NCI-H1105 treated with DMSO at 0.1 percent for 48 hours (cell line): ENCODE measurements around the gene SNRNP25.
"Not testable (repeated sequence)": the region's sequence is repeated elsewhere in the genome, so short reads cannot be mapped to it uniquely, and the experiment has no call there.

Experiments used
- DNase-seq: peaks from one replicate; lab custom pipeline; 2025; lab: John Stamatoyannopoulos, UW

The SNRNP25 gene

DNA sequence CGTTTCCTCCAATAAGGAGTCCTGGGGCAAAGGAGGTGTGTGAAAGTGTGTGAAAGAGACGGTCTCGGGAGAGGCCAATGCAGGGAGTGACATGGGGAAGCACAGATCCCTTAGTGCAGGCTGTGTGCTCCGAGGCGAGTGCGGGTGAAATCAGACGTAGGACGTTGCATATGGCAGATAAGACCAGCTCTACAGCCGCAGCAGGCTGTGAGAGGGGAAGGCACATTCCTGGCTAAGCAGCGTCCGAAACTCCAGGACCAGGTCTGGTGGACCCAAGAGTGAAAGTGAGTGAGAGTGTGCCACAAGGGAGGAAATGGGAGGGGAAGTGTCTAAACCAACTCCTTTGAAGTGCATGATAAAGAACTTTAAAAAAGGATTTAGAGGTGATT, 11.6 kb upstream of the SNRNP25 start:
- DNase-seq, result no peak

DNA sequence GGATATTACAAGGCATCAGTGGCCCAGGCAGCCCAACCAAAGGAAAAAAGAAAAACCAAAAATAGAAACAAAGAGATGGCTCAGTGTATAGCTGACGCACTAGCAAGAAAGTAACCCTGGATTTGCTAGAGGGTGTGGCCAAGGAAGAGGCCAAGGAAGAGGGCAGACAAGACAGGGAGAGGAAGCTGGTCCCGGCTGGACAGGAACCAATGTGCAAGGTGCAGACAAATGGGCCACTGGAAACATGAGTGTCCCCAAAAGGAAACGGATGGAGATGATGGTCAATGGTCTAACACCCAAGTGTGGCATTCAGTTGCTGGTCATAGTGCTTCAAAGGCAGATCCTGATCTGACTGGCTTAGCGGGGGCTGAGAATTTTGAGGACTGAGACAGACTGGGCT, 10.9 kb upstream of the SNRNP25 start:
- DNase-seq, result no peak

DNA sequence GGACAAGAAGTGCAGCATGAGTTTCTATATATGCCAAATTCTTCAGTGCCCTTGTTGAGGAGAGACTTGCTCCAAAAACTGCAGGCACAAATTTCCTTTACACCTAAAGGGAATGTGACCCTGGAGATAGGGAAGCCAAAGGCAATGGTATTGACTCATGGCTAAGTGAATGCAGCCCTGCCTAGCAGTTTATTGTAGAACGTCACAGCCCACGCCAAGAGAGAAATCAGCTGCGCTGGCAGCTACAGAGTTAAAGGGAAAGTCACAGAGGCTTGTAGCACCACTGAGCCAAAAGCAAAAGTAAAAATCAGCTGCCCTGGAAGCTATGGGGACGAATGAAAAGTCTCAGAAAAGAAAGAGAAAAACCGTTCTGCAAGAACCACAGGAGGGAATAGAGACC, 10.3 kb upstream of the SNRNP25 start:
- no peak for DNase-seq

DNA sequence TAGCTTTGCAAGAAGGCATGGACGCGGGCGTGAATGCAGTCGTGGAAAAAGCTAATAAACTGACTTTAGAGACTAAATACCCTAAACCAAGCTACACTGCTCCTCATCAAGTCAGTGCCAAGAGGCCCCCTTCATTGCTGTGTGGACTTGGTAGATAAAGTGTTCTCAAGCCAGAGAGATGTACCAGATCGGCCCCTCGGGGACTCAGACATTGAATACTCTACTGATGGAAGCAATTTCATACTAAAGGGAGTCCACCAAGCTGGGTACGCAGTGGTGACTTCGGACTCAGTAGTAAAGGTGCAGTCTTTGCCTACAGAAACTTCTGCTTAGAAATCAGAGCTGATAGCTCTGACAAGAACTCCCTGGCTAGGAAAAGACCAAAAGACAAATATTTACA, 9.0 kb upstream of the SNRNP25 start:
- DNase-seq, result no peak

DNA sequence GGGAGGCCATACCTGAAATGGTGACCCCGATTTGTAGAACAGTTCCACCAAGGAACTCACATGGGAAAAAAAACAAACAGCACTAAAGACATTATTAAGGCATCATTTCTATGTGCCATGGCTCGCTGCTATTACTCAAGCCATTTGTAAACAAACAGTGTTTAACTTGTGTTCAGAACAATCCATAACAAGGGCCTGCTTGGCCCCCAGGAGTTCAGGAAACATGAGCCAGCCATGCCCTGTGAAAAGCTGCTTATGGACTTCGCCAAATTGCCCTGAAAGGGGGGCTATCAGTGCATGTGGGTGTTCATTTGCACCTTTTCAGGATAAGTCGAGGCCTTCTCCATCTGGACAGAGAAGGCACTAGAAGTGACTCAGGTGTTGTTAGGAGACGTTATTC, 8.2 kb upstream of the SNRNP25 start:
- DNase-seq, result no peak

DNA sequence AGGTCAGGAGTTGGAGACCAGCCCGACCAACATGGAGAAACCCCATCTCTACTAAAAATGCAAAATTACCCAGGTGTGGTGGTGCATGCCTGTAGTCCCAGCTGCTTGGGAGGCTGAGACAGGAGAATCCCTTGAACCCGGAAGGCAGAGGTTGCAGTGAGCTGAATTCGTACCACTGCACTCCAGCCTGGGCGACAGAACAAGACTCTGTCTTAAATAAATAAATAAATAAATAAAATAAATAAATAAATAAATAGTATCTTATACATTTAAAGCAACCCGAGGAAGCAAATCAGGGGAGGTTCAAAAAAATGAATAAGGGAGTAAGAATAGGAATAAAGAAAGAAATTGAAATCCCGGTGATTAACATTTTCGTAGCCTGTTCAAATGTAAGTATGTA, 7.1 kb upstream of the SNRNP25 start:
- DNase-seq, result not testable (repeated sequence)

DNA sequence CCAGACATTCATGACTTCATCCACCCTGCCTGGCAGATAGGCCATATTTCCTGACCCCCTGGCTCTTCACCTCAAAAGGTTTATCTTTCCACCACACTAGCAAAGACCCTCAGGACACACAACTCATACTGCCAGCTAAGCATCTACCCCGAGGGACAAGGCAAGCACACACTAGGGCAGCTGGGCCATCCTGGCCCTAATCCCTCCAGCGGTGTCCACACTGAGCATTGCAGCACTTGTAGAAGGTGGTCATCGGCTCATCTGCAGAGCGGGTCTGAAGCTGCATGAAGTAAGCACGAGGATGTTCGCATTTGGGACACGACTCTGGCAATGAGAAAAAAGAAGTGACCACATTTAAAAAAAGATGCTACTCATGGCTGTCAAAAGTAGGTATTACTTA, 6.4 kb upstream of the SNRNP25 start:
- DNase-seq, result no peak

DNA sequence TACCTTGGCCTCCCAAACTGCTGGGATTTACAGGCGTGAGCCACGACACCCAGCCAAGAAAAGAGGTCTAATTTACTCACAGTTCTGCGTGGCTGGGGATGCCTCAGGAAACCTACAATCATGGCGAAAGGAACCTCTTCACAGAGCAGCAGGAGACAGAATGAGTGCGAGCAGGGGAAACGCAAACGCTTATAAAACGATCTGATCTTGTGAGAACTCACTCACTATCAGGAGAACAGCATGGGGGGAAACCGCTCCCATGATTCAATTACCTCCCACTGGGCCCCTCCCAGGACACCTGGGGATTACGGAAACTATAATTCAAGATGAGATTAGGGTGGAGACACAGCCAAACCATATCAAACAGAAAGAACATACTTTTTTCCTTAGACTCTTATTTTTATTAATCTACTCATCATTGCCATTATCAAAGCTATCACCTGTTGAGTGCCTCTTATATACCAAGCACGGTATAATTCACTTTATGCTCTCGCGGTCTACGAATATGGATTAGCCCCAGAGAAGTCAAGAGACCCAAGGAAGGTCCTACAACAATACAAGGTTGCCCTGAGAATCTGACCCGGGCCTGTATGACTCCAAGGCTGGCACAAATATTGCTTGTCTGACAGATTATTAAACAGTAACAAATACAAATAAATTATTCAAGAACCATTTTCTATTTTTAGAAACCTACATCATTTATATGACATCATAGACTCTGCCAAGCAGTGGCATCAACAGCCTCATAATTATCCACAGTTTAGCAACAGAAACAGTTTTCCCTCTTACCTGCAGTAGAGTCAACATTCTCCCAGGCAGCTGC, 2.6 kb upstream of the SNRNP25 start:
- DNase-seq, result no peak

DNA sequence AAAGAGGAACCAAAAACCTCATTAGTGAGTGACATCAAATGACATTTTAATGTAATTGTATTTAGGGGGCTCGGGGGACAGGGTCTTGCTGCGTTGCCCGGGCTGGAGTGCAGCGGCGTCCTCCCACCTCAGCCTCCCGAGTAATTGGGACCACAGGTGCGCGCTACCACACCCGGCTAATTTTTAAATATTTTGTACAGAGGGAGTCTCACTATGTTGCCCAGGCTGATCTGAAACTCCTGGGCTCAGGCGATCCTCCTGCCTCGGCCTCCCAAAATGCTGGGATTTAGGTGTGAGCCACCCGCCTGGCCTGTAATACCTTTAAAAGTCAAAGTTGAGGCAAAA, 581 bp downstream of the SNRNP25 start:
- no peak for DNase-seq

DNA sequence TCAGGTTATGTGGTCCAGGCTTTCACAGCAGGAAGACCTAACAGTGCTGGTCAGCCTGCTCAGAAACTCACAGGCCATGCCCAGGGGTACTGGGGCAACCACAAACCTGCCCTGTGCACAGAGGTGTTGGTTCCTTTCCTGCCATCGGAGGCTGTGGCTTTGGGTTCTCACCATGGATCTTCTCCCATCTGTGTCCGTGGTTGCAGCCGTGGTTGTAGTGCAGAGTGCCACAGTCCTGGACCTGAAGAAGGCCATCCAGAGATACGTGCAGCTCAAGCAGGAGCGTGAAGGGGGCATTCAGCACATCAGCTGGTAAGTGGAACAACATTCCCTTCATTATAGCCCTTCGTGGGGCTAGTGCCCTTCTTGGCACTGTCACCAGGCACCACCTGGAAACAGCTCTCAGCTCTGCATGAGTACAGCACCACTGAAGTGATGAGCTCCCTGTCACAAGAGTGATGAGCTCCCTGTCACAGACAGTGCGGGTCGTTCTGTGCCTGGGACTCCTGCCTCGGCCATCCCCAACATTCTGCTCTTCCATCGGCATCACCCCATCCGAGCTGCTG, 2.0 kb downstream of the SNRNP25 start:
- DNase-seq, result no peak

DNA sequence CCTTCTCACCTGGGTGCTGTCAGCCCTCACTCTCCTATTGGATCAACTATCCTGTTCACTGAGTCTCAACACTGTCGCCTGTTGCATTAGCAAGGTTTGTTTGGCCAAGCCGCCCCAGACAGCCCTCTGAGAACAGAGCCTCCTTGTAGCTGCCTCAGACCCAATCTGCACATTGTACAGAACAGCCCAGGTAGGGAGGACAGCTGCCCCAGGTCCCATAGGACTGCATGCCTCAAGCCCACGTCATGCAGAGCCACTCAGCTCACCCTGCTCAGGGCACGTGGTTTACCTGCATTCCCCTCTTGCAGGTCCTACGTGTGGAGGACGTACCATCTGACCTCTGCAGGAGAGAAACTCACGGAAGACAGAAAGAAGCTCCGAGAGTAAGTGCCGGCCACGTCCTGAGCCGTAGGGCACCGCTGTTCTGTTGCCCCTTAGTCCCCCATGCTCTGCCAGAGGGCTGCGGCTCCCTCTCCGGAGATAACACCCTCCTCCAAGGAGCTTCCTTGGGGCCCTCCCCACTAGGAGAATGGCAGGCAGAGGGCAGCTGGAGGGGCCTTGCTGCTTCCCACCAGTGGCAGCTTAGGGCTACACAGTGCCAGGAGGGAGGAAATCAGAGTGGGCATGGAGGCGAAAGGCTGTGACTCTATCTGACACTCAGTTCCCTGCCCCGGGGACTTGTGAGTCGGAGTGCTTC, 2.8 kb downstream of the SNRNP25 start:
- no peak for DNase-seq

DNA sequence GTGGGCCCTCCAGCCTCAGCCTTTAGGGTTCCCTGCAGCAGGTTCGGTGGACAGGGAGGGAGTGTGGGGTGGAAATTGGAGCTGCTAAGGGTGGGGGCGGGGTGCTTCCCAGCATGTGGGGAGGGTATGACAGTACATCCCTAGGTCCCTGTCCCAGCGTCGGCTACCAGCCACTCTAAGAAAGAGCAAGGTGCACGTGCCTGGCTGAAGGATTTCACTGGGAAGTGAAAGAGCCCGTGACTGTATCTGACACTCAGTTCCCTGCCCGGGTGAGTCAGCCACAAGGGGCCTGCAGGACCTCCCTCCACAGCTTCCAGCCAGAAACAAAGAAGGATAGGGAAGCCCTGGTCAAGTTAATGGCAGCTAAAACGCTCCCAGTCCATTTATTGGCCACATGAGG, 4.1 kb downstream of the SNRNP25 start:
- DNase-seq, result no peak

DNA sequence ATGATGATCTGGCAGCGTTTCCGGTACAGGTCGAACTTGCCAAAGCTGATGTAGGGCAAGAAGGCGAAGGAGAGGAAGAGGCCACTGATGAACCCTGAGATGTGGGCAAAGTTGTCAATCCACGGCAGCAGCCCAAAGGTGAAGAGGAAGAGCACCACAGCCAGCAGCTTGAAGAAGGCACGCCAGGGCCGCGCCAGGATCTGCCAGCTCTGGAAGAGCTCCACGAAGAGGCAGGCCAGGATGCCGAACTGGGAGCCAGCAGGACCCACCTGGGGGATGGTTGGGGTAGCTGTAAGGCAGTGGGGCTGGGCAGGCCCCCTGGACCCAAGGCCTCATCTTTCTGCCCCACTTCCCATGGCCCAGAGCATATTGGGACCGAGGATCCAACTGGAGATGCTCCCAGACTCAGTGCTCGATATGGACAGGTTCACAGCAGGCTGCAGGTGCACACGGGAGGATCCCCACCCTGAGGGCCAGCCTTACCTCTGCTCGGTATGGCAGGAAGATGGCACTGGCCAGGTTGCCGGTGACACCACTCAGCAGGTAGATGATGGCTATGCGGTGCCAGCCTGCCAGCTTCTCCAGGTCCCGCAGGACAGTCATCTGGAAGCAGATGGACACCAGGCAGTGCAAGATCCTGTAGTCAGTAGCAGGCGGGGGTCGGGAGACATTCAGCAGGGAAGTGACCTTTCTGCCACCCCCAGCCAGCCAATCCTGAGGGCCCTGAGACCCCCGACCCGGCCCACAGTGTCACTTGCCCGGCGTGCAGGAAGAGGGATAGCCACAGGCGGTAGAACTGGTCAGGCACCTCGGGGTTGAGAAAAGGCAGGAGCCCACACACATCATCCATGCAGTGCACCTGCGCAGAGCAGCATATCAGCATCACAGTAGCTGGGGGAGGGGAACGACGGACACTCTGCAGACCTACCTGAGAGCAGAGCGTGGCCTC, 5.1 kb downstream of the SNRNP25 start:
- no peak for DNase-seq

DNA sequence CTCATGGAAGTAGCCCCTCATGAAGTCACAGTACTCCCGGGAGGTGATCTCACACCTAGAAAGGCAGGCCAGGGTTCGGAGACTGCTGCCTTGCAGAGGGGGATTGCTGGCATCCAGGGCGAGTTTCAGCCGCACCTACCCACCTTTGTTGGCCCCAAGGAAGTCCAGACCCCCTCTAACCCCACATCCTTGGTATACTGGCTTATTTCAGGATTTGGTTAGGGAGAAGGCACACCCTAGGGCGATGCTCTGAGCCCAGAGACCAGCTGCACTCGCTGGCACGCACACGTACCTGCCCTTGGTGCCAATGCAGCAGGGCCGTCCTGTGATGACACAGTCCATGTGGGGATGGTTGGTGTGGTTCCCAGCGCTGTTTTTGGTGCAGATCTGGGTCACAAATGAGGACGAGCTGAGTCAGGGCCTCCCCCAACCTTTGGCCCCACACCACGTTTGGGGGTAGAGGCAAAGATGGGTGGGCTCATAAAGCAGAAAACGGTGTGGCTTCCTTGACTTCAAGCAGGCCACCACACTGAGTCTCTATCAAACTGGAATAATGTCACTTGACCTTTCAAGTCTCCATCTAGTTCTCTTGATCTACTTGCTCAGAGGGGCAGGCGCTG, 5.9 kb downstream of the SNRNP25 start:
- DNase-seq, result no peak

DNA sequence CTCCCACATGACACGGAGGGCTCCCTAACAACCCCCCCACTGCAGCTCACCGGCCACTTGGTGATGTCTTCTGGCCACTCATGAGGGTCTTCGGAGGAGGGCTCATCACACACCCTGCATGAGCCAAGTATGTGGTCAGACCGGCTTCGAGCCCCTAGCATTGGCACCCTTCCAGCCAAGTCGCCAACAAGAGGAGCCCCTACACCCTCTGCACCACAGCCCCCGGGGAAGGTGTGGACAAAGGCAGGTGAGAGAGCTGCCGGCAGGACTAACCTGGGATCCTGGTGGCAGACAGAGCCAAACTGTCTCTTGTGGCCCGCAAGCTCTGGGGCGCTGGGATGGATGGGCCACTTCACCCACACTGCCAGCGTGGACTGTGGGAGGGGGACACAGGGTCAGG, 6.5 kb downstream of the SNRNP25 start:
- DNase-seq, result no peak

DNA sequence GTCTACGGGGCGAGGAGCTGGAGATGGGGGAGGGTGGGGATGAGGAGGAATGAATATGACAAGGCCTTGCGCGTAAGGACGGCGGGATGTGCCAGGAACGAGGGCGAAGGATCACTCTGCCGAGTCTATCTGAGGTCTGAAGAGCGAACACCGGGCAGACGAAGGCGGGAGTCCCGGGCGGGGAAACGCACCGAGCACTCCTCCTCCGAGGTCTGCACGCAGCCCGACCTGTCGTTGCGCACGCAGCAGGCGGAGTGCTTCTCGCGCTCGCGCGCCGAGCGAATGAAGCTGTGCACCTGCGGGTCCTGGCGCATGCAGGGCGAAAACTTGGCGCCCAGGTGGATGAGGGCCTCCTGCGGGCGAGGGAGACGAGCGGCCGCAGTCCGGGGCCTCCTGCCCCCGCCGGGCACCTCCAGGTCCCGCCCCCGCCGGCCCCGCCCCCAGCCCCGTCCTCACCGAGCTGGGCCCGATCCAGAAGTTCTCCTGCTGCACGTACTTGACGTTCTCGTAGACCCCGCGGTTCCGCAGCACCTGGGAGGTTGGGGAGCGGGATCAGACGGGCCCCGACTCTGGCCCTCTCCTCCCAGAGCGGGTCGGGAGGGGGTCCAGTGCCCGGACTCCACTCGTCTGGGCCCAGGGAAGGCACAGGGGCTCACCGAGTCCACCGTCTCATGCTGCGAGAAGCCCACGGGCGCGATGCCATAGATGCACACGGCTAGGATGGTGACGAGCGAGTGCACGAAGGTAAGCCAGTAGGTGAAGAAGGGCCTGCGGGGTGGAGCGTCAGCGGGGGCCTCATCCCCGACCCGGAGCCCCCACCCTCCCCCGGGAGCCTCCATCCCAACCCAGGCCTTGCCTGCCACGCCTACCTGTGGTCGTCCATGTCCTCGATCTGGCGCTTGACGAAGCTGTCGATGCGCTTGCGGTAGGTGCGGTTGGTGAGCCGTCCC, 7.6 kb downstream of the SNRNP25 start:
- no peak for DNase-seq

DNA sequence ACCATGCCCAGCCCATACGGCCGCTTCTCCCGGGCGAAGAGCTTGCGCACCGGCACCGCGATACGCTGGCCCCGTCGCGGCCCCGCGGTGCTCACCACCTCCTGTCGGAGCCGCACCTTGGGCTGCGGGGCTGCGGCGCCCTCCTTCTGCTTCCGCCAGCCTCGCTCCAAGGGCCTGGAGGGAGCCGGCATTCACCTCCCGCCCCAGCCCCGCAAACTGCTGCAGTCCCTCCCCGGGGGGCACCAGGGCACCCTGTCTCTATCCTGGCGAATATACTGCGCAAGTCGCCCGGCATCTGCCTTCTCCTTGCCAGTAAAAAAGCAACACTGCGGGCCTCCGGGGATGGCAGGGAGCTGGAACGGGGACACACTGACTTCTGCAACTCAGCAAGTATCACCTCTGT, 8.3 kb downstream of the SNRNP25 start:
- DNase-seq, result no peak

DNA sequence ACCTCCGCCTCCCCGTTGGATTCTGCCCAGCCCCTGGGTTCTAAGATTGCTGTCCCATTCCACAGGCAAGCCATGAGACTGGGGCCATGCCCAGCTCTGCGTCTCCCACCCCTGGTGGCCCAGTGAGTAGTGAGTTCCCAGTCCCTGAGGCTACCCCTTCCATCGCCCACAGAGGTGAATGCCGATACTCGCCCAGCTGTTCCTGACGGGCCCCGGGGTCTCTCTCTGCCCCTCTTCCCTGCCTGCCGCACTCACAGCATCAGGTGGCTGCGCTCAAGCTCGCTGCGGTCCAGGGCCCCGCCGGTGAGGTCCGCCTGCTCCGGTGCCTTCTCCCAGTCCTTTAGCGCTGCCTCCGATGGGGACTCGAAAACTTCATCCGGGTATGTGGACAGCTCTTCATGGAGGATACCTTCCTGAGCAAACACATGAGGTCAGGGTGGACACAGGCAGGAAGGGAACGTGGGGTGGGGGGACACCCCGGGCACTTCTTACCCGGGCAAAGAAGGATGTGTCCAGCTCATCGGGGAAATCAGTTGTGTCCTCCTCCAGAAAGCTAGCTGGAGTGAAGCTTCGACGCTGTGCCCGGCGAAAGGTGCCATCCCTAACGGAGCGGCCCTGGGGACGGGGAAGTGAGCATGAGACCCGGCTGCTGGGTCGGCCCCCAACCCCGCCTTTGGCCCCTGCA, 8.8 kb downstream of the SNRNP25 start:
- DNase-seq, result no peak

DNA sequence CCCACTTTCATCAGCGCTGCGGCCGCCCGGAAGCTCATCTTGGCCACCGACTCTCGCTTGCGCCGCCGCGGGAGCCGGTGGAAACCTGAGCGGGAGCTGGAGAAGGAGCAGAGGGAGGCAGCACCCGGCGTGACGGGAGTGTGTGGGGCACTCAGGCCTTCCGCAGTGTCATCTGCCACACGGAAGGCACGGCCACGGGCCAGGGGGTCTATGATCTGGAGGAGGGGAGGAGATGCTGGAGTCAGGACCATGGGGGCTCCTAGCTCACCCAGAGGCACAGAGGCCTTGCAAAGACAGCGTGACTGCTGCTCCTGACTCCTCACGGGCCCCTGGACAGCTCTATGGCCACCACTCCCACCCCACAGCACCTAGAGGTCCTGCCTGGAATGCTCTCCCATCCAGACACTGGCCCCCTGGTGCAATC, 9.4 kb downstream of the SNRNP25 start:
- DNase-seq, result no peak

DNA sequence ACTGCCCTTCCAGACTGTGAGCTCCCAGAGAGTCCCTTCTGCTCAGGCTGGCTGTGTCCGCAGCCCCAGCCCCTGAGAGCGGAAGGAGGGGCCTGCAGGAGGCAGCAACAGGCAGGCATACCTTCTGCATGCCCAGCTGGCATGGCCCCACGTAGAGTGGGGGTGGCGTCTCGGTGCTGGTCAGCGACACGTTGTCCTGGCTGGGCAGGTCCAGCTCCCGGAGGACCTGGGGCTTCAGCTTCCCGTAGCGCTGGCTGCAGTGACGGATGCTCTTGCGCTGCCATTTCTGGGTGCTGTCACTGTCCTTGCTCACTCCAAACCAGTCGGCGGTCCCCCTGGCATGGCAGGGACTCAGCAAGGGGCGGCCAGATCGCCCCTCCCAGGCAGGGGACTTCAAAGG, 9.8 kb downstream of the SNRNP25 start:
- DNase-seq, result no peak
